Immature natural killer cell (primary cell): ENCODE results near the gene CELF3. TPM values are rescaled to one million over a fixed set of nuclear protein-coding genes. Genes with fewer than 3 reads are reported as not detected.
"Not testable (repeated sequence)": the region's sequence is repeated elsewhere in the genome, so short reads cannot be mapped to it uniquely, and the experiment has no call there.

Experiments
- DNase-seq, 3 donors: peaks; one replicate each; pipeline ENCODE4 v3.0.0; 2022; ENCODE audit warnings: mixed read lengths in 1 of 3
- H3K27ac Mint-ChIP-seq, 6 donors: one replicate each; pipeline ENCODE4 v1.8.0; 2020; ENCODE audit warnings: mixed read lengths in 6 of 6, mild to moderate bottlenecking in 5 of 6, inconsistent platforms in 4 of 6, moderate library complexity in 3 of 6
- H3K27me3 Mint-ChIP-seq, 3 donors: one replicate each; pipeline ENCODE4 v1.8.0; 2020 to 2021; ENCODE audit warnings: low read depth in 3 of 3, mild to moderate bottlenecking in 3 of 3, mixed read lengths in 3 of 3, moderate library complexity in 3 of 3, inconsistent platforms in 1 of 3
- H3K36me3 Mint-ChIP-seq, 3 donors: one replicate each; pipeline ENCODE4 v1.8.0; 2020; ENCODE audit warnings: mixed read lengths in 3 of 3, inconsistent platforms in 2 of 3, mild to moderate bottlenecking in 2 of 3
- H3K4me1 Mint-ChIP-seq, 2 donors: one replicate each; pipeline ENCODE4 v1.8.0; 2020; ENCODE audit warnings: inconsistent platforms in 2 of 2, mild to moderate bottlenecking in 2 of 2, mixed read lengths in 2 of 2, moderate library complexity in 1 of 2
- H3K4me3 Mint-ChIP-seq, 5 donors: one replicate each; pipeline ENCODE4 v1.8.0; 2020; ENCODE audit warnings: mild to moderate bottlenecking in 5 of 5, mixed read lengths in 5 of 5, inconsistent platforms in 3 of 5, moderate library complexity in 3 of 5
- H3K9me3 Mint-ChIP-seq, 6 donors: one replicate each; pipeline ENCODE4 v1.8.0; 2020; ENCODE audit warnings: mild to moderate bottlenecking in 6 of 6, mixed read lengths in 6 of 6, inconsistent platforms in 4 of 6, moderate library complexity in 3 of 6
- polyA plus RNA-seq, 3 donors: library from polyadenylated mRNA; unstranded; fragments of 300-500 nt; fragmentation: Illumina TruSeq; gene quantifications; one replicate each; pipeline ENCODE4 v1.2.3, GENCODE V29; 2021

CELF3 gene
- polyA plus RNA-seq, 3 donors from 2014 or later = not detected

DNA sequence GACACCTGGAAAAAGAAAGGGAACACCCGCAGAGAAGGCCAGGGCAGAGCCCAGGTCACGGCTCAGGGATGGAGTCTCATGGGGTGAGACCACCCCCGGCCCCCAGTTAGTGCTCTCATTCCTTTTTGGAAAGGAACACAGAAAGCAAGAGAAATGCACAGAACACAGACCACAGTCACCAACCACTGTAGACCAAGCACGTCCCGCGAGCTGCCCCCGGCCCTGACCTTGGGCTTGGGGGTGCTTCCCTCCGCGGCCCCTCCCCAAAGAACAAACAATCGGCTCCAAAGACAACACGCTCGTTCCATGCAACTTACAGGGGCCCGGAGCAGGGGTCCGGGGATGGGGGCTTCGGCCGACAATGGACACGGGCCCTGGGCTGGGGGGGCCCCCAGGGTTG lies 12.8 kb downstream of the CELF3 start:
- H3K4me1 Mint-ChIP-seq = peaks cover 12 to 14% of the 10 kb centered on the region in 2 donors
- H3K27me3 Mint-ChIP-seq = peaks cover 0 to 2% (median 2%) of the 10 kb centered on the region in 3 donors
- H3K27ac Mint-ChIP-seq = peak overlapping the region in 1 of 6 donors; percentile 3
- H3K36me3 Mint-ChIP-seq = peaks cover 5 to 20% (median 9%) of the 10 kb centered on the region in 3 donors
- H3K4me3 Mint-ChIP-seq = peak overlapping the region in 1 of 5 donors; percentile 20
- H3K9me3 Mint-ChIP-seq = no peaks in the 10 kb centered on the region
- no peak for DNase-seq

DNA sequence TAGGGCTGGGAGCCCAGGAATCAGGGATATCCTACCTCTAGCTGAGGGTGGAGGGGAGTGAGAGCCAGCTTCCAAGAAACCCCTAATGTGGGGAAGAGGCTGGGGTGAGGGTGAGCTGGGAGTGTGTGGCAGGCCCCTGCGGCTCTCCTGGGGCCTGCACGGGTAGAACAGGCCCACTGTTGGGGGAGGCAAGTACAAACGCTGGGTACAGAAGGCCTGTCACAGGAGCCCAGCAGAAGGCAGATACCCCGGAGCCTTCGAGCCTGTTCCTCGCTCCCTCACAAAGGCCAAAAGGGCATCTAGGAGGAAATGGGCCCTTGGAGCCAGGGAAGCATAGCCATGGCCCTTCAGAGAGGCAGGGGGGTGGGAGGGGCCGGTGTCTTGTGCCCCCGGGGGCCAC lies 13.7 kb downstream of the CELF3 start:
- H3K4me1 Mint-ChIP-seq = peaks cover 12 to 14% of the 10 kb centered on the region in 2 donors
- H3K9me3 Mint-ChIP-seq = no peaks in the 10 kb centered on the region
- H3K36me3 Mint-ChIP-seq = peaks cover 5 to 24% (median 9%) of the 10 kb centered on the region in 3 donors
- peaks cover 0 to 2% (median 2%) of the 10 kb centered on the region in 3 donors for H3K27me3 Mint-ChIP-seq
- H3K4me3 Mint-ChIP-seq = no peak overlapping the region
- no peak for DNase-seq
- H3K27ac Mint-ChIP-seq = no peak overlapping the region

DNA sequence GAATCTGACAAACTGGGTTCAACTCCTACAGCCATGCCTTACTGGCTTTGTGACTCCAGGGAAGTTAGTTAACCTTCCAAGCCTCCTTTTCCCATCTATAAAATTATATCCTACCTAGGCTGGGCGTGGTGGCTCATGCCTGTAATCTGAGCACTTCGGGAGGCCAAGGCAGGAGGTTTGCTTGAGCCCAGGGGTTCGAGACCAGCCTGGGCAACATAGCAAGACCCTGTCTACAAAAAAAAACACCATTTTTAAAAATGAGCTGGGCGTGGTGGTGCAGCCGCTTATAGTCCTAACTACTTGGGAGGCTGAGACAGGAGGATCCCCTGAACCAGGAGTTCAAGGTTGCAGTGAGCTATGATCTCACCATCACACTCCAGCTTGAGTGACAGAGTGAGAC lies 15.1 kb downstream of the CELF3 start:
- DNase-seq = no peak
- peaks cover 5 to 25% (median 9%) of the 10 kb centered on the region in 3 donors for H3K36me3 Mint-ChIP-seq
- H3K9me3 Mint-ChIP-seq = no peaks in the 10 kb centered on the region
- H3K27ac Mint-ChIP-seq = no peak overlapping the region
- peaks cover 0 to 2% (median 2%) of the 10 kb centered on the region in 3 donors for H3K27me3 Mint-ChIP-seq
- peaks cover 12 to 14% of the 10 kb centered on the region in 2 donors for H3K4me1 Mint-ChIP-seq
- H3K4me3 Mint-ChIP-seq = no peak overlapping the region

DNA sequence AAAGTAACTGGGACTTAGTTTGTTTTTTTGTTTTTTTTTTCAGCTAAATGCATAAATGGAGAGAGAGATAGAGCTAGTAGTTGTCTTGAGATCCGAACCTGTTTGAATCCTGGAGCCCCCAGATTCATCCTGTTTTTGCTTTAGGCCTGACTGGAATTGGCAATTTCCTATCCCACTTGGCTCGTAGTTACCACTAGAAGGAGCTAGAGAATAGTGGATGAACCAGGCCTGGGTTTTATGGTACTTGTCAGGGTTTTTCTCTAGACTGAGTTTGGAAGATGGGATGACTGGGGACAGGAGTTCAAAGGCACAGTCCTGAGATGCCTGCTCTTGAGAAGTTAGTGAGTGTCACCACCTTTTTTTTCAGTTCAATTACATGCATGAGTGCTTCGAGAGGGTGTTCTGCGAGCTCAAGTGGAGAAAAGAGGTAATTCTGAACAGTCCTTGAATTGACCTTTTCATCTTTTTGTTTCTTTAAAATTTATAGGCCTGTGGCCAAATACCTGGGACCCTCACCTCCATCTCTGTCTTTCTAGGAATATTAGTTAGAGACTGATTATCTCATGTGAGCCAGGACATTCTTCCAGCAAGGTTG lies 23.4 kb downstream of the CELF3 start:
- no peaks in the 10 kb centered on the region for H3K4me1 Mint-ChIP-seq
- H3K27ac Mint-ChIP-seq = no peak overlapping the region
- no peak overlapping the region for H3K4me3 Mint-ChIP-seq
- H3K9me3 Mint-ChIP-seq = no peaks in the 10 kb centered on the region
- no peak for DNase-seq
- H3K27me3 Mint-ChIP-seq = no peaks in the 10 kb centered on the region
- peaks cover 18 to 39% (median 20%) of the 10 kb centered on the region in 3 donors for H3K36me3 Mint-ChIP-seq

DNA sequence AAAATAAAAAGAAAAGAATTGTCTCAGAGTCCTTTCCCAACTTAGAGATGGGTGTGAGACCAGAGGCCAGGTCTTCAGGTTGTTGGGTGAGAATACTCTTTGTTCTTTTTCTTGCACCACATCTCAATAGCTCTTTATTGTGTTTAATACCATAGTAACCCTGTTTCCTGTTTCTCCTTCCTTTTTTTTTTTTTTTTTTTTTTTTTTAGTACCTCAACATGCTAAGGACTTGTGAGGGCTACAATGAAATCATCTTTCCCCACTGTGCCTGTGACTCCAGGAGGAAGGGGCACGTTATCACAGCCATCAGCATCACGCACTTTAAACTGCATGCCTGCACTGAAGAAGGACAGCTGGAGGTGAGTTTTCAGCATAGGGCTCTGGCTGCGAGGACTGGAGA lies 24.4 kb downstream of the CELF3 start:
- H3K9me3 Mint-ChIP-seq = no peaks in the 10 kb centered on the region
- H3K4me1 Mint-ChIP-seq = no peaks in the 10 kb centered on the region
- H3K36me3 Mint-ChIP-seq = peaks cover 18 to 38% (median 20%) of the 10 kb centered on the region in 3 donors
- H3K27me3 Mint-ChIP-seq = no peaks in the 10 kb centered on the region
- no peak overlapping the region for H3K4me3 Mint-ChIP-seq
- DNase-seq = no peak
- no peak overlapping the region for H3K27ac Mint-ChIP-seq

DNA sequence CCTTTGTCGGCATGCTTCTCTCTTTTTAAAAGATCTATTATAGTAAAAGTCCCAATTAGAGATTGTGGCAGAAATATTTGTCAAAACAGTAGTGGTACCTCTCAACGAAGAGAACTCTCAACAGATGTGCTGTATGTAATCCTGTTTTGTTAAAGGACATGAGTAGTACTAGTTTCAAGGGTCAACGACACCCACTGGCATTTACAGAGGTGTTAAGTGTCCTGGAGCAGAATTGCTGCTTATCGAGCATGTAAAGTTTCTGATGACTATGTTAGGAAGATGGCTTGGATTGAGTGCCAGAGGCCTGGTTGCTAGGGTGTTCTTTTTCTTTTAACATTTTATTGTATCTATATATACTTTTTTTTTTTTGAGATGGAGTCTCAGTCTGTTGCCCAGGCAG lies 27.1 kb downstream of the CELF3 start:
- H3K36me3 Mint-ChIP-seq = peaks cover 19 to 27% (median 24%) of the 10 kb centered on the region in 3 donors

DNA sequence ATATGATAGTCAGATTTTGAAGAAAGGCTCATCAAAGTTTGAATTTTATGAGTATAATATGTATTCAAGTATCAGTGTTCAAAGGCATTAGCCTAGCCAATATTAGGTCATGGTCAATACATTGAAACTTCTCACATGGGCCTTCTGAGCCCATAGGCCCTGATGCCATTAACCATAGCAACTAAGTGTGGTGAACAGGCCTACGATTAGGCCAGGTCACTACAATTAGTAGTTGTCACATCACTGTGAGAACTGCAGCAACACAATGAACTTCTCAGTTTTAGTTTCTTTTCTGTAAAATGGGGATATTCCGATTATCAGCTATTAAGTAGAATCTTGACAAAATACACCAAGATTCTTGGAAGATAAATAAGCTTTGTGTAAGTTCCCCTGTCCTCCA lies 30.0 kb downstream of the CELF3 start:
- no peaks in the 10 kb centered on the region for H3K27me3 Mint-ChIP-seq
- no peak overlapping the region for H3K27ac Mint-ChIP-seq
- H3K36me3 Mint-ChIP-seq = peaks cover 9 to 11% (median 11%) of the 10 kb centered on the region in 3 donors
- no peaks in the 10 kb centered on the region for H3K9me3 Mint-ChIP-seq
- DNase-seq = no peak
- H3K4me3 Mint-ChIP-seq = no peak overlapping the region
- H3K4me1 Mint-ChIP-seq = no peaks in the 10 kb centered on the region

More for the DNA sequence above, 27.1 kb downstream of the CELF3 start:
- Mint-ChIP-seq H3K4me3 (no peak overlapping the region), H3K27me3 (no peaks in the 10 kb centered on the region), H3K4me1 (no peaks in the 10 kb centered on the region), H3K27ac (no peak overlapping the region), H3K9me3 (no peaks in the 10 kb centered on the region)
- no peak for DNase-seq

DNA sequence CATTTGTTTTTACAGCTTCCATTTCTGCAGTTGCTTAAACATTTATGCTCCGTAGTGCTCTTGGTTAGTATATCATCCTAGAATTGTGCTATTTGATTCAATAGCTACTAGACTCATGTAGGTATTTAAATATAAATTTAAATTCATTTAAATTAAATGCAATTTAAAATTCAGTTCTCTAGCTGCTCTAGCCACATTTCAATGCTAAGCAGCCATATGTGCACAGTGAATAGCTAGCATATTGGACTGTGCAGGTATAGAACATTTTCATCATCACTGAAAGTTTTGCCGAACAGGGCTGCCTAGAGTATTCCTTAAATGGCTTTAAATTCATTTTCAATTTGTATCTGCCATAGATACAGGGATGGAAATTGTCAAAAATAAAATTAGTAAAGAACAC lies 32.5 kb downstream of the CELF3 start:
- Mint-ChIP-seq H3K36me3 (peaks cover 14 to 23% (median 21%) of the 10 kb centered on the region in 3 donors), H3K27me3 (no peaks in the 10 kb centered on the region), H3K4me1 (no peaks in the 10 kb centered on the region), H3K4me3 (no peak overlapping the region), H3K27ac (no peak overlapping the region), H3K9me3 (no peaks in the 10 kb centered on the region)
- DNase-seq = no peak

DNA sequence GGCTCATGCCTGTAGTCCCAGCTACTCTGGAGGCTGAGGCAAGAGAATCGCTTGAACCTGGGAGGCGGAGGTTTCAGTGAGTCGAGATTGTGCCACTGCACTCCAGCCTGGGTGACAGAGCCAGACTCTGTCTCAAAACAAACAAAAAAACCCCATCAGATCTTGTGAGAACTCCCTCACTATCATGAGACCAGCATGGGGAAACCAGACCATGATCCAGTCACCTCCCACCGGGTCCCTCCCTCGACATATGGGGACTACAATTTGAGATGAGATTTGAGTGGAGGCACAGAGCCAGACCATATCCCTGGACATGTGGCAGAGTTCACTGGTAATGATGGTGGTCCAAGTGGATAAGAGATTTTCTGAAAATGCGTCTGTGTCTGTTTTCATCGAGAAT lies 33.7 kb downstream of the CELF3 start:
- not testable (repeated sequence) for H3K9me3 Mint-ChIP-seq, H3K4me1 Mint-ChIP-seq, H3K27ac Mint-ChIP-seq, H3K4me3 Mint-ChIP-seq, DNase-seq, H3K27me3 Mint-ChIP-seq
- peaks cover 14 to 26% (median 25%) of the 10 kb centered on the region in 3 donors for H3K36me3 Mint-ChIP-seq

DNA sequence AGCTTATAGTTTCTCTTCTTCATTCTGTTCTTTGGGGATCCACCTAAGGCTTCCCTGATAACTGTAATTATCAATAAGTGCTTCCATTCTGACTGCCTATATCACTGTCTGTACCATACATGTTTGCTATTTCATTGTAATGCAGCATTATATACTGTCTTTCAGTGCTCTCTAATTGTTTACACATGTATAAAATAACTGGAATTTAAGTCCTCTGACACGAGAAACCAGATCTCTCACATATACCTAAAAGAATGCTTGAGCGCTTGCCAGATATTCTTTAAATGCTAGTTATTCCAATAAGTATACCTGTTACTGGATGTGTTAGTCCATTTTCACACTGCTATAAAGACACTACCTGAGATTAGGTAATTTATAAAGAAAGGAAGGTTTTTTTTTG lies 34.7 kb downstream of the CELF3 start:
- Mint-ChIP-seq H3K27ac (peak overlapping the region in 1 of 6 donors; percentile 51), H3K4me3 (no peak overlapping the region), H3K4me1 (no peaks in the 10 kb centered on the region), H3K27me3 (no peaks in the 10 kb centered on the region), H3K36me3 (peaks cover 14 to 26% (median 26%) of the 10 kb centered on the region in 3 donors), H3K9me3 (no peaks in the 10 kb centered on the region)
- DNase-seq = no peak

DNA sequence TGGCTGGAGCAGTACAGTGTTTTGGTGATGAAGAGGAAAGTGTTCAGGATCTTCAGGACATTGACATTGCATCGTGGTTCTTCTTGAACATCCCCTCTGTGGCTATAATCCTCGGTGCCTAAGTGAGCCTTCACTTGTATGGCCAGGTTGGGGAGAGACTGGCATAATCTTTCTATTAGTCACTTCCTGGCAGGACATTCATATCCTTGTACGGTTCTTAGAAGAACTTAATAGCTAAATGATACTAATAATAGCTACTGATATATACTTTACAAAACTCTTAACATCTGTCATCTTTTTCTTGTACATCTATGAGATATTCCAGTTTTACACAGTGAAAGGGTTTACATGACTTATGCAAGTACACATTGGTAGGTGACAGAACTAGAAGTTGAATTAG lies 35.8 kb downstream of the CELF3 start:
- Mint-ChIP-seq H3K27me3 (no peaks in the 10 kb centered on the region), H3K4me3 (no peak overlapping the region), H3K36me3 (peaks cover 11 to 26% (median 23%) of the 10 kb centered on the region in 3 donors), H3K27ac (no peak overlapping the region), H3K4me1 (no peaks in the 10 kb centered on the region), H3K9me3 (no peaks in the 10 kb centered on the region)
- no peak for DNase-seq

DNA sequence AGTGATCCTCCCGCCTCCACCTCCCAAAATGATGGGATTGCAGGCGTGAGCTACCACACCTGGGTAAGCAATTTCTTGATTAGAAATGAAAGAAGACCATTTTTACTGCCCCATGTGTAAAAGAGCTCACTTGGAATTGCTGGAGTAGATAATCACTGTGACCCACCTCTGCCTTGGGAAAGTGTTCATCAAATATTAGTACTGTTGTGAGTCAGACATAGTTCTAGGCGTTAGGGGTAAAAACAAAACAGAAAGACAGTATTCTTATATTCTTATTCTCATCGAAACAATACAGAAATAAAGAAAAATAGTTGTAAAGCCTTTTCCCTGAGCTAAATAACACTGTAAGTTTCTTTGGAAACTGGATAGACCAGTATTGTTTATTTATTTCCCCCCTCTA lies 36.2 kb downstream of the CELF3 start:
- Mint-ChIP-seq H3K4me3 (no peak overlapping the region), H3K9me3 (no peaks in the 10 kb centered on the region), H3K4me1 (no peaks in the 10 kb centered on the region), H3K27me3 (no peaks in the 10 kb centered on the region), H3K36me3 (peaks cover 12 to 26% (median 20%) of the 10 kb centered on the region in 3 donors), H3K27ac (no peak overlapping the region)
- no peak for DNase-seq

DNA sequence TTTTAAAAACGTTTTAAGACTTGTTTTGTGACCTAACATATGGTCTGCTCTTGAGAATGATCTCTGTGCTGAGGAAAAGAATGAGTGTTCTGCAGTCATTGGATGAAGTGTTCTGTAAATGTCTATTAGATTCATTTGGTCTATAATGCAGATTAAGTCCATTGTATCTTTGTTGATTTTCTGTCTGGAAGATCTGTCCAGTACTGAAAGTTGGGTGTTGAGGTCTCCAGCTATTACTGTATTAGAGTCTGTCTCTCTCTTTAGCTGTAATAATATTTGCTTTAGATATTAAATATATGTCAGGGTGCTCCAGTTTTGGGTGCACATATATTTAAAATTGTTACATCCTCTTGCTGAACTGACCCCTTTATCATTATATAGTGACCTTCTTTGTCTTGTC lies 43.2 kb downstream of the CELF3 start:
- Mint-ChIP-seq H3K36me3 (peaks cover 25 to 32% (median 31%) of the 10 kb centered on the region in 3 donors), H3K27ac (no peak overlapping the region), H3K27me3 (no peaks in the 10 kb centered on the region), H3K9me3 (no peaks in the 10 kb centered on the region), H3K4me1 (no peaks in the 10 kb centered on the region), H3K4me3 (no peak overlapping the region)
- DNase-seq = no peak

DNA sequence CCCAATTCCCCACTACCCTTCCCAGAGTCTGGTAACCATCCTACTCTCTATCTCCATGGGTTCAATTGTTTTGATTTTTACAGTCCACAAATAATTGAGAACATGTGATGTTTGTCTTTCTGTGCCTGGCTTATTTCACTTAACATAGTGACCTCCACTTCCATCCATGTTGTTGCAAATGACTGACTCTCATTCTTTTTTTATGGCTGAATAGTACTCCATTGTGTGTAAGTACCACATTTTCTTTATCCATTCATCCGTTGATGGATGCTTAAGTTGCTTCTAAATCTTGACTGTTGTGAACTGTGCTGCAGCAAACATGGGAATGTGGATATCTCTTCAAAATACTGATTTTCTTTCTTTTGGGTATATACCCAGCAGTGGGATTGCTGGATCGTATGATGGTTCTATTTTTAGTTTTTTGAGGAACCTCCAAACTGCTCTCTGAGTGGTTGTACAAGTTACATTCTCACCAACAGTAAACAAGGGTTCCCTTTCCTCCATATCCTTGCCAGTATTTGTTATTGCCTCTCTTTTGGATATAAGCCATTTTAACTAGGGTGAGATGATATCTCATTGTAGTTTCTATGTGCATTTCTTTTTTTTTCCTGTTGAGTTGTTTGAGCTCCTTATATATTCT lies 46.4 kb downstream of the CELF3 start:
- not testable (repeated sequence) for H3K9me3 Mint-ChIP-seq, H3K4me3 Mint-ChIP-seq, H3K4me1 Mint-ChIP-seq, DNase-seq, H3K27me3 Mint-ChIP-seq
- peaks cover 25 to 35% (median 28%) of the 10 kb centered on the region in 3 donors for H3K36me3 Mint-ChIP-seq
- peak overlapping the region in 3 of 6 donors; percentile 7 to 60 (median 24) for H3K27ac Mint-ChIP-seq

DNA sequence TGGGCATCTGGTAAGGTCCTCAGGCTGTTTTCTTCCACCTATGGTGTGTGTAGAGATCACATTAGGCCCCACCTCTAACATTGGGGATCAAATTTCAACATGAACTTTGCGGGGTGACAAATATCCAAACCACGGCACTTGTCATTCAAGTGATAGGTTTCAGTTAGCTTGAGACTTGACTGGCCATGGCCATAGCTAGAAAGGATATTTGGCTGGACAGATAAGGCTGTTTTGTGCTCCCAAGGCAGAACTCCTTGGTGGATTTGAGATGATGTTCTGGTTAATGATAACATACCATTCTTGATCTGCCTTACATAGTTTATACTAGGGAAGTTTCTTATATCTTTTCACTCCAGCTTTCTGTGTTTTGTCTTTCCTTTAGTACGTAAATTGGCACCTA lies 48.5 kb downstream of the CELF3 start:
- no peak overlapping the region for H3K4me3 Mint-ChIP-seq
- peaks cover 29 to 35% (median 30%) of the 10 kb centered on the region in 3 donors for H3K36me3 Mint-ChIP-seq
- H3K9me3 Mint-ChIP-seq = no peaks in the 10 kb centered on the region
- no peak overlapping the region for H3K27ac Mint-ChIP-seq
- H3K4me1 Mint-ChIP-seq = no peaks in the 10 kb centered on the region
- H3K27me3 Mint-ChIP-seq = no peaks in the 10 kb centered on the region
- DNase-seq = no peak
